Lower lobe of right lung (tissue), 2 donors: ENCODE data around the gene ITGA7. TPM values are rescaled to one million over a fixed set of nuclear protein-coding genes. Genes with fewer than 3 reads are reported as not detected.
A peak's percentile ranks its signal among the peaks of the same experiment; 100 is the strongest.

ENCODE experiments used
- ATAC-seq, 2 donors: fragments of 200-7000 bp; cut with Tn5 transposase; one replicate each; pipeline ENCODE4 v1.9.1; 2020 to 2022; ENCODE audit warnings: mild to moderate bottlenecking in 2 of 2, moderate library complexity in 2 of 2
- DNase-seq: peaks from one replicate; pipeline ENCODE4 v3.0.0-alpha.2; 2020
- H3K27ac ChIP-seq: fragments of 200-600 bp; one replicate; pipeline ENCODE4 v1.8.0; 2022
- H3K27me3 ChIP-seq: fragments of 200-600 bp; one replicate; pipeline ENCODE4 v1.8.0; 2022; ENCODE audit warnings: low read depth
- H3K36me3 ChIP-seq: fragments of 200-600 bp; one replicate; pipeline ENCODE4 v1.8.0; 2022; ENCODE audit warnings: mild to moderate bottlenecking
- H3K4me1 ChIP-seq: fragments of 200-600 bp; one replicate; pipeline ENCODE4 v1.8.0; 2022
- H3K4me3 ChIP-seq: fragments of 200-600 bp; one replicate; pipeline ENCODE4 v1.8.0; 2022; ENCODE audit warnings: mild to moderate bottlenecking
- H3K9me3 ChIP-seq: fragments of 200-600 bp; one replicate; pipeline ENCODE4 v1.8.0; 2022
- intact Hi-C: fragments of 100-400 bp; cut with DNase I; formaldehyde crosslinking; loops from one replicate; pipeline ENCODE4 v1.11.0; 2022
- total RNA-seq: library from RNA; stranded (reverse); fragmentation: NEBNext Ultra II Directional; extraction: Animal tissue kit (Norgen Biotek cat#: 25700); gene quantifications from one replicate; pipeline ENCODE4 v1.2.1, GENCODE V29; 2021
- TF ChIP-seq, protein P1 (sequence below): fragments of 200-600 bp; IDR thresholded peaks from one replicate; pipeline ENCODE4 v1.8.0; 2022; ENCODE audit warnings: antibody characterized with exemption, mild to moderate bottlenecking
- donor health status: DM: no; HTN: yes; CAD: no; lungs with severe emphysema.

Gene ITGA7
- total RNA-seq, 1 donor from 2014 or later: 17.5 TPM

DNA sequence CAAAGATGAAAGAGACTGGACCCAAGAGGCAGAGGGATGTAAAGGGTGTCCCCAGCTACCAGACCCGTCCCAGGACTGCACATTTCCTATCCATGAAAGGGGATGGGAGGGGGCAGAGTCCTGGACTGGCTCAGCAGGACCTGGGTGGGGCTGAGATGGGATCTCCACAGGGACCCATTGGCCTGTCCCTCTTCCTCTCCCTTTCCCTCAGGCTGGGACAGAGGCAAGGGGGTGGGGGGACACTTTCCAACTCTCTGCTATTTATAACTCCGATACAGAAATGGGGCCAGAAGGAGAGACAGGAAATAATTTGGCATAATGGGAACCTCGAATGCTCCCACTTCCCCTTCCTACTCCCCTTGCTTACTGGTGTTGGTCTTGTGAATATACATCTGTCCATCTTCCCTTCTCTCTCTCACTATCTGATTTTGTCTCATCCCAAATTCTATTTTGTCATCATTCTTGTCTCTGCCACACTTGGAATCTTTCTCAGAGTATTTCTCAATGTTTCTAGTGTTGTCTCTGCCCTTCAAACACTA lies 1.1 kb upstream of the ITGA7 start:
- peak in 1 of 2 donors; percentile 14 for ATAC-seq
- Histone ChIP-seq H3K4me1 (peaks cover 21% of the 10 kb centered on the region), H3K9me3 (no peaks in the 10 kb centered on the region), H3K36me3 (no peaks in the 10 kb centered on the region), H3K4me3 (no peak overlapping the region), H3K27ac (no peak overlapping the region), H3K27me3 (peaks cover 14% of the 10 kb centered on the region)
- TF ChIP-seq, protein P1, sequence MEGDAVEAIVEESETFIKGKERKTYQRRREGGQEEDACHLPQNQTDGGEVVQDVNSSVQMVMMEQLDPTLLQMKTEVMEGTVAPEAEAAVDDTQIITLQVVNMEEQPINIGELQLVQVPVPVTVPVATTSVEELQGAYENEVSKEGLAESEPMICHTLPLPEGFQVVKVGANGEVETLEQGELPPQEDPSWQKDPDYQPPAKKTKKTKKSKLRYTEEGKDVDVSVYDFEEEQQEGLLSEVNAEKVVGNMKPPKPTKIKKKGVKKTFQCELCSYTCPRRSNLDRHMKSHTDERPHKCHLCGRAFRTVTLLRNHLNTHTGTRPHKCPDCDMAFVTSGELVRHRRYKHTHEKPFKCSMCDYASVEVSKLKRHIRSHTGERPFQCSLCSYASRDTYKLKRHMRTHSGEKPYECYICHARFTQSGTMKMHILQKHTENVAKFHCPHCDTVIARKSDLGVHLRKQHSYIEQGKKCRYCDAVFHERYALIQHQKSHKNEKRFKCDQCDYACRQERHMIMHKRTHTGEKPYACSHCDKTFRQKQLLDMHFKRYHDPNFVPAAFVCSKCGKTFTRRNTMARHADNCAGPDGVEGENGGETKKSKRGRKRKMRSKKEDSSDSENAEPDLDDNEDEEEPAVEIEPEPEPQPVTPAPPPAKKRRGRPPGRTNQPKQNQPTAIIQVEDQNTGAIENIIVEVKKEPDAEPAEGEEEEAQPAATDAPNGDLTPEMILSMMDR: no peak
- intact Hi-C loops: no loop called here
- DNase-seq: no peak

DNA sequence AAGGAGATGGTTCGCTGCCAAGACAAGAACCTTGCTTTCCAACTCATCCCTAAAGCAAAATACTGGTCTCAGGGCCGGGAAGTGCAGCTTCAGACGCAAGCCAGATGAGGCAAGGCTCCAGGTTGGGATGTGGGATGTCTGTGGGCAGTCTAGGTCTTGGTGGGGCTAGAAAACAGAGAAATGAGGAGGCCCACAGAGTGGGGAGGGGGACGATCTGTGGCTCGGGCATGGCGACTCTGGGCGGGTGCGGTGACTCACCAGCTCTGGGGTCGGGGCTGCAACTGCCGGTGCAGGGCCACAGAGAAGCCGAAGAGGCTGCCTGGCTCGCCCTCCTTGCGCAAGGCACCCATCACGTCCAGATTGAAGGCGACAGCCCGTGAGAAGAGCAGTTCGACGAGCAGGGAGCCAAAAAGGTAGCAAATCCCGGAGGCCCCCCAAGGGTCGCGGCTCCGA lies 459 bp downstream of the ITGA7 start:
- DNase-seq (no peak), ATAC-seq (peak; percentile 18 to 35)

DNA sequence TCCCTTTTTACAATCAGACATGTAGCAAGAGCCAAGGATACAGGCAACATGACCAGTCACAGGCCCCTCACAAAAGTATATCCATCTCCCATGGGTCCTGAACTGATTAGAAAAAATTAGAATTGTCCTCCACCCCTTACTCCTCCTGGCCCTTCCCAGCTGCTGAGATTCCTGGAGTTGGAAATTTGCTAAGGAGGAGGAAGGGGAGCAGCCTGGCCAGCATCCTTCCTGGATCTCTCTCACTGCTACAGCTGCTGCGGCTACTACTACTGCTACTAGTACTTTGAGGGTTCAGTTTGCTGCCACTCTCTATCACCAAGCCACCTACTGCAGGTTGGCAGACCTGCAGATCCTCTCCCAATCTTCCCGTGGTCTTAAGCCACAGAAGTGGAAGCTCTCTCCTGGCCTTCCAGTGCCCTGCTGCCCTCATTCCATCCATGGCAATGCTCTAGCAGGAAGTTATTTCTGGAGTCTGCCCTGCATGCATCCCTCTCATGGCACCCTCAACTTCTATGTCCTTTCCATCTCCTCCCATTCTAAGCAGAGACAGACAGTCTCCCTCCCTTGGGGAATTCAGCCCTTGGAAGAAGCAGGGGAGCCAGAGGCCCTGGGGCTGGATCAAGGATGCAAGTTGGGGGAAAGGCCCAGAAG lies 1.0 kb downstream of the ITGA7 start:
- Histone ChIP-seq H3K4me1 (peaks cover 21% of the 10 kb centered on the region), H3K36me3 (no peaks in the 10 kb centered on the region), H3K27me3 (peaks cover 14% of the 10 kb centered on the region), H3K9me3 (no peaks in the 10 kb centered on the region), H3K4me3 (peak overlapping the region; percentile 65), H3K27ac (no peak overlapping the region)
- no peak for ATAC-seq
- TF ChIP-seq, protein P1: no peak
- intact Hi-C loops: no loop called here
- no peak for DNase-seq

More for the DNA sequence above, 459 bp downstream of the ITGA7 start:
- peaks cover 14% of the 10 kb centered on the region for H3K27me3 ChIP-seq
- no peaks in the 10 kb centered on the region for H3K9me3 ChIP-seq
- peaks cover 21% of the 10 kb centered on the region for H3K4me1 ChIP-seq
- no peaks in the 10 kb centered on the region for H3K36me3 ChIP-seq
- H3K27ac ChIP-seq: no peak overlapping the region
- H3K4me3 ChIP-seq: peak overlapping the region; percentile 65
- TF ChIP-seq, protein P1: no peak
- intact Hi-C loops: no loop called here

DNA sequence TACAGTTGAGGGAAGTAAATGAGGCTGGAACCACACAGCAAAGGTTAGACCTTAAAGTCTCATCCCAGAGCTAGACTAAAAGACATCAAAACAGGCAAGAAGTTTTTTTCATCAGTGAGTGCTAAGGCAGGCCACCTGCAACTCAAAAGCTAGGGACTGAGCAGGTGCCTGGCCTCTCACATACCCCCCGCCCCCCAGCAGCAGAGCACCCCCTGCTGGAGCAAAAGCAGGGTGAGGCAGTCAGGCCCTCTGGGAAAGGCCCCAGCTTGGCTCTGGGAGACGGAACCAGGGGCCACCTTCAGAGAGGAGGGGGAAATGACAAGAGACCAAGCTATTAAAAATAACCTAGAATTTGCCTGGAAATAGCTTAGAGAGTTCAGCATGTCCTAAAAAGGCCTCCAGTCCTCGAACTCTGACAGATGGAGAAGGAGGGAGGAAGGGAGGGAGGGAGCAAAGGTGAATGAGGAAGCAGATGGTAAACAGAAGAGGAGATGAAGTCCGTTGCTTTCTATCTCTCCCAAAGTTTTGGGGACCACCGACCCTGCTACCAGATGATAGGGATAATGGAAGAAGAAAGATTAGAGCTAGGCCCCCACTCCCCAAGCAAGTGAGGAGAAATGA lies 1.8 kb downstream of the ITGA7 start:
- TF ChIP-seq, protein P1: no peak
- ATAC-seq: no peak
- H3K27me3 ChIP-seq: peaks cover 14% of the 10 kb centered on the region
- intact Hi-C loops: no loop called here
- peak overlapping the region; percentile 65 for H3K4me3 ChIP-seq
- H3K4me1 ChIP-seq: peaks cover 21% of the 10 kb centered on the region
- DNase-seq: no peak
- H3K36me3 ChIP-seq: no peaks in the 10 kb centered on the region
- no peak overlapping the region for H3K27ac ChIP-seq
- no peaks in the 10 kb centered on the region for H3K9me3 ChIP-seq

GRCh38 chr12:55704824-55705718 lies 2.6 kb downstream of the ITGA7 start:
- TF ChIP-seq, protein P1: no peak
- Histone ChIP-seq H3K9me3 (no peaks in the 10 kb centered on the region), H3K27ac (no peak overlapping the region), H3K4me3 (peak overlapping the region; percentile 65), H3K4me1 (peaks cover 21% of the 10 kb centered on the region), H3K36me3 (no peaks in the 10 kb centered on the region), H3K27me3 (peaks cover 14% of the 10 kb centered on the region)
- ATAC-seq (no peak), DNase-seq (no peak)
- intact Hi-C loops: no loop called here
